Activated CD4-positive, alpha-beta T cell treated with anti-CD3 and anti-CD28 coated beads for 1 hour (primary cell): ENCODE data around the gene SNUPN.

Experiments used
- DNase-seq: peaks from one replicate; pipeline ENCODE4 v3.0.0-alpha.2; 2020

Gene SNUPN

DNA sequence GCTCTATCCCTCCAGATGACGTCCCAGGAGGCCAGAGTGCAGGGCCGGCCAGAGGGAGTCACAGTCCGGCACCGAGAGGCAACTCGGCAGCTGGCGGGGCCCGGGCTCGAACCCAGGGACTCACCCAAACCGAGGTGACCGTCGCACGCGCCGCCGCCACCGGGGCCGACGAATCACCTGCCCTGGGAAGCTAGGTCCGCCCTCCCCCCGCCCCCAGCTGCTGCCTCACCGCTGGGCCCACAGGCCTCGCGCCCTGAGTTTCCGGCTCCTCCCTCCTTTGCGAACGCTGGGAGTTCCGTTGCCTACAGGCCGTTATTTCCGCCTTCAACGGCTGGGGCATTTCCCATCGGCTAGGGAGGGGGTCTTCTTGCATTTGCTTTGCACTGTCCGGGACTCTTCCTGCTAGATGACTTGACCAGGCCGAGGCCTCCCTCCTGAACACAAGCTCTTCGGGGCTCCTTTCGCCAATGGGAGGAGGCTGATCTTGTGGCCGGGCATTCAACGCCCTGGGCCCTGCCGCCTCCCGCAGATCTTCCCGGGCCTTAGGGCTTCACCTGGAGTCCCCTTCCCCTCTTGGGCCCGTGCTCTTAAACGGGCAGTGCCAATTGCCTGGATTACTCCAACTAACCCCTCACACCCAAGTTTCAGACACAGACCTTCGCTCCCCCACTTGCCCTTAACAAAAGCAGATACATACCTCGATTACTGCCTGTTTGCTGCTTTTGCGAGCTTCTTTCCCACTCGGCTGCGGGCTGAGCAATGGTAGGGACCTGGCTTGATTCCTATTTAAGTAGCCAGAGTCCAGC, at the start of gene SNUPN:
SNUPN (minus strand) TSS at position 184 of the 806 bp plus-strand sequence. CDS start 4,674 bp downstream, outside the sequence.
- peak; percentile 87 for DNase-seq

DNA sequence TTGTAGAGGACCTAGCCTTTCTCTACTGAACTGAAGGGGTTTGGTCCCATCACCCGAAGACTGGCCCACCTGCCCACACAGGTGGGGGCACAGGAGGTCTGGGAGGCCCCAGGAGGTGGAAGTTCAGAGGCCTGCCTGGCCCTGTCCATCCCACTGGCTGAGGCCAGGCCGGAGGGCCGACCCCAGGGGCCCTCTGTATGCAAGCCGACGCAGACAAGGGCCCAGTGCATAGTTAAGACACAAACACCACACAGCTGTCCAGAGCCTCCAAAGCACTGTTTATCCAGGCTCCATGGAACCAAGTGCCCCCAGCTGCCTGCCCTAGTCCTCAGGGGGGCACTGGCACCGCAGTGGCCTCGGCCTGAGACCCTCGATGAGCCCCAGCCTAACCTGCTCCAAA, 48.8 kb upstream of the SNUPN start:
- DNase-seq = no peak

DNA sequence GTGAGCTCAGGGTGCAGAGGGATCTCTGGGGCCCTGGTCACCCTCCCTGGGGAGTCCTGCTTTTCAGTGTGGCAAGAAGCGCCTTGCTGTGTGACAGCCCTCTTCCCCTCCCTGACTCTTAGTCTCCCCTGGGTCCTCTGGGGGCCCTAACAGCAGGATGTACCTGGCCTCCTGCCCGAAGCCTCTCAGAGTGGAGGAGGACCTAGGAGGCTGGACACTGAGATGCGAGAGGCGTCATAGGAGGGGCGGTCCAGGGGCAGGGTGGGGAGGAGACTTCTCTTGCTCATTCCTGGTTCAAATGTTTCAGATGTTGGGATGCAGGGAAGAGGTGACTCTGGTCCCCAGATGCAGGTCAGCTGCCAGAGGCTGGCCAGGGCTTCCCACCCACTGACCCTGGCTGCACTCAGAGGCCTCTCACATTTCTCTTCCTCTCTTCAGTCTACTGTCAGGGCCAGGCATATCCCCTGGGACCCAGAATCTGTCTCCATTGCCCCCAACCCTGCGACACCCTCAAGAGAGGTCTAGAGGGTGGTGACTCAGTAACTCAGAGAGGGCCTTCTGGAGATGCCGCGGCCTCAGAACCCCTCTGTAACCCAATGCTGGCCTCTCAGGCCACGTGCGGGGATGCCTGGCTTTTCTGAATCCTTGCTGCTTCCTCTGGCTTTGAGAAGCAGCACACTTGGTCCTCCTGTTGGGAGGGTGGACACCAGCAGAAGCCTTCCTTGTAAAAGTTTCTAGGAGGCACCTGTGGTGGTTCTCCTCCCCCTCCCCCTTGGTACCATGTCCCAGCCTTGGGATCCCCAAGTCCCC, 48.1 kb upstream of the SNUPN start:
- no peak for DNase-seq

DNA sequence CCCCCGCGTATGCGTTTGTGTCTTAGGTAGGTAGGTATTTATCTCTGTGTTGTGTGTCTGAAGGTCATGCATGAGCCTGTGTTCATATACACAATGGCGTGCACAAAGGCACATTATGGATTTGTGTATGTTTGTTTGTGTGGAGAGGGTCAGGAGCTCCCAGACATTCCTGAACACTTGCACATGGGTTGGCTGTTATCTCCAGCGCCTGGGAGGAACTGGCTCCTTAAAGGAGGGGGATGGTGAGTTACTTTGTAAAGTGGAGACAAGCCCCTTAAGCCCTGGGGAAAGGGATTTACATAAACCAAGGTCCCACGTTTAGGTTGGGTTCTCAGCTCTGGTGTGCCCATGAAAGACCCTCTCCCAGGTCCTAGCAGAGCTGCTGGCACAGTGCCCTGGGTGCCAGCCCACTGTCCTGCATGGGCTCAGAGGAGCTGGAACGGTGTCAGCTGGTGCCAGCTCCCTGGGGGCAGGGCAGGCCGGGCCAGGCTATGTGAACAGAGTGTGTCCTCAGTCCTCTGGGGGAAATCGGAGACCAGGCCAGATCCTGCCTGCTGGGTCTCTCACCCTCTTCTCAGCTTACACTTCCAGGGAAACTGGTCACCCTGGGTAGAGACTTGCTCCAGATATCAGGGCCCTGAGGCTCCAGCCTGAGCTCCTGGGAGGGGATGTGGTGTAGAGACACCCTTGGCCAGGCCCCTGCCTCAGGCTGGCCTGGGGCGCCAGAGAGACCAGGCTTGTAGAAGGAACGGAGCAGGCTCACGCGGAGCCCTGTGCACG, 47.3 kb upstream of the SNUPN start:
- no peak for DNase-seq

DNA sequence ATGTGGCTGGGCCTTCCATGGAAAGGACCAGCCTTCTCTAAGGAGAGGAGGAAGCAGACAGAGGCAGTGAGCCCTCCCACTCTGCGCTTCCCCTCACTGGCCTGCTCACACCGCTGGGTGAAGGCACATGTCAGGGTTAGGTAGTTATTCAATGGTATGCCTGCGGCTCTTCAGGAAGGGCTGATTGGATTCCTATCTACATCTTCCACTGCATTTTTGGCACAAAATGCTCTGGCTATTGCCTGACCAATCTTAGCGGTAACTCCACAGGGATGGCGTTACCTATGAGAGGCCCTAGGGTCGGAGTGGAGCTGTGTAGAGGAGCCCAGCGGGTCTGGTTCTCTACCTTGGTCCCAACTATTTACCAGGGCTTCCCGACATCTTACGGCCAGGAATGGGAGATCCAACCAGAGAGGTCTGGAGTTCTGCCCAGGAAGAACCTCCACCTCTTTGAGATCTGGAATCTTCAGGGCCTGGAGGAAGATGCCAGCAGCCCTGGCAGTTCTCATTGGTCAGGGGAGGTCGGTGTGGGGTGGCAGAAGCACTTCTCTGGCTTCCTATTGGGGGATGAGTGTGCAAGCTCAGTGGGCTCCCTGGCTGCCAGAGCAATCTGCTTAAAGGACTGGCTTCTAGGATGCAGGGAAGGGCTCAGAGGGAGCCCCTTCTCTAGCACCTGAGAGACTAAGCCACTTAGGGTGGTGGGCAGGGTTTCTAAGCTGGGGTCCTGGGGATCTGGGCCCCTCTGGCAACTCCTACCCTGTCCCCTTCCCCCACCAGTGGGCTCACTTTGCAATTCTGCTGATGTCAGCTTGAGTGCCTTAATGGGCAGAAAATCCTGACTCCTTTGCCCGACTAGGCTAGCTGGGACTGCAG, 46.4 kb upstream of the SNUPN start:
- no peak for DNase-seq

DNA sequence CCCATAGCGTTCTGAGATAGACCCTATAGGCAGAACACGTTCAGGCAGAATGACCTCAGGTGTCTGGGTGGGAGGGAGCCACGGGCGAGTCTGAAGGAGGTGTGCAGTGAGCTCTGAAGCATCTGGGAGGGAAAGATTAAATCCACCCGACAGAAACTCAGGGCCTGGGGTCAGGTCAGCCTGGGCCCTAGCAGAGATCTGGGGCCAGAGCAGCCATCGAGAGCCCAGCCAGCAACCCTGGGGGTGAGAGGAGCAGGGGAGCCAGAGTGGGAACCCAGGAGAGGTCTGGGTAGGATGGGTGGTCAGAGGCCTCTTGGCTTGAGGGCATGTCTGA, 44.3 kb upstream of the SNUPN start:
- DNase-seq = no peak

DNA sequence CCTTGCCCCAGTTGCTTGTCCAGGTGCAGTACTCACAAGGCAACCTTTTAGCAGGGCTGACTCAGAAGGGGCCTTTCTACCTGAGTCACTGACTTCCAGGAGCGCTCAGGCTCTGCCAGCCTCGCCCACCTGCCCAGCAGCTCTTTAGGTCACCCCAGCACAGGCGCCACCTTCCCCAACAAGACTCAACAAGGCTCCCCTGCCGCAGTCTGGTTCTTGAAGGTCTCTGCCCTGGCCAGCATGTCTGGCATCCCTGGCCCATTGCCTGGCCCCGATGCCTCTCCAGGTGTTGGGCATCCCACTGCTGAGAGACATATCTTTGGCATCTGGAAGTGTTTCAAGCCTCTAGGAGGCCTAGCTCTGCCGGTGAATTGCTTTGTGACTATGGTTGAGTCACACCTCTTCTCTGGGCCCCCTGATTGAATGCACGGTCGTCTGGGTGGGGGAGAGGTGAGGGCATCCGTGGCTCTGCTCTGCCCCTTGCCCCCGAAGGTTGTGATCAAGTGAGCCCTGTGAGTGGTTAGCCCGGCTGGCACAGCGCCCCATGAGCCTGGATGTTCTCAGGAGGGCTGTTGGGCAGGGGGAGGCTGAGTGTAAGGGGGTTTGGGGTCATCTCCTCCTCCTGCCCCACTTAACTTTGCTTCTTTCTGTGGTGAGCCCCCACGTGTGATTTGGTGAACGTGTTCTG, 43.8 kb upstream of the SNUPN start:
- no peak for DNase-seq

DNA sequence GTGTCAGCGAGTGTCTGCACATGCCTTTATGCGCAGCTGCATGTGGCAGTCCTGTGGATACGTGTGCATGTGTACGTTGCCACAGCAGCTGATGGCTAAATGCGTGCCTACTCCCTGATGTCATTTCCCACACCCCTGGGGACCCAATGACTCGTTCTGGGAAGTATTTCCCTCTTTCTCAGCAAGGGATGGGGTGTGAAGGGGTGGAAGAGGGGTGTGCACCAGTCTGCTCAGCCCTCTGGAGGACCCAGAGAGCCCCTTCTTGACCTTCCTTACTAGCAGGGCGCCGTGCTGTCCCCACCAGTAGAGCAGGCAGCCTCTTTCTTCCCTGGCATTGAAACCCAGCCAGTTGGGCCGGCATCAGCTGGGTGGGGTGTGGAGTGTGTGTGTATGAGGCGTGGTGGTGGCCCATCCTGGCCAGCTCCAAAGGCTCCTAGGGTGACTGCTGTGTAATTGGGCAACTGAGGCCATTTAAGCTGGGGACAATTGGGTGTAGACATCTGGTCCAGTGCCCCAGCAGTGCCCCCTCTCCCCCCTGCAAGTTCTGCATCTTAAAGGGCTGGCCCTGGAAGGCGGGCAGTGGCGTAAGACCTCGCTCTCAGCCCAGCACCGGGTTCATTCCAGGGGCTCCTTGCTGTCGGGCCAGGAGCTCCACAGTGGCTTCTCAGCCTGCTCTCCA, 41.4 kb upstream of the SNUPN start:
- DNase-seq = no peak

DNA sequence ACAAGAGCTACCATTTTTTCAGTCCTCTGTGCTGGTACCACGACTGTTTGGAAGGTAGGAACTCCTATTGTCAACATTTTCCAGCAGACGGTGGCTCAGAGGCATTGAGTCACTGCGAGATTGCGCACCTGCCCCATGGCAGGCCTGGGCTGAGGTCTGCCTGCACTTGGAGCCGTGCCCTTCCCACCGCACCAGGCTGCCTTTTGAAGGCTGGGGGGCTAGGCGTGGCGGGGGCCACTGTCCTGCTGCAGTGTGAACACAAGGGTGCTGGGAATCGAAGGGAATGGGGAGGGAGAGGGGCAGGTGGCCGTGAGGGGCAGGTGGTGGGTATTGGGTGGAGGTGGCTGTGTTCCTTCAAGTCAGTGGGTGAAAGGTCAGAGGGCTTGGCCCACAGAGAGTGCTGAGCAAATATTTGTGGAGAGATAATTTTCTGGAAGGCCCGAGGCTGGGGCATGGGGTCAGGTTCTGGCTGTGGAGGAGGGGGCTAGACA, 38.5 kb upstream of the SNUPN start:
- DNase-seq = no peak

DNA sequence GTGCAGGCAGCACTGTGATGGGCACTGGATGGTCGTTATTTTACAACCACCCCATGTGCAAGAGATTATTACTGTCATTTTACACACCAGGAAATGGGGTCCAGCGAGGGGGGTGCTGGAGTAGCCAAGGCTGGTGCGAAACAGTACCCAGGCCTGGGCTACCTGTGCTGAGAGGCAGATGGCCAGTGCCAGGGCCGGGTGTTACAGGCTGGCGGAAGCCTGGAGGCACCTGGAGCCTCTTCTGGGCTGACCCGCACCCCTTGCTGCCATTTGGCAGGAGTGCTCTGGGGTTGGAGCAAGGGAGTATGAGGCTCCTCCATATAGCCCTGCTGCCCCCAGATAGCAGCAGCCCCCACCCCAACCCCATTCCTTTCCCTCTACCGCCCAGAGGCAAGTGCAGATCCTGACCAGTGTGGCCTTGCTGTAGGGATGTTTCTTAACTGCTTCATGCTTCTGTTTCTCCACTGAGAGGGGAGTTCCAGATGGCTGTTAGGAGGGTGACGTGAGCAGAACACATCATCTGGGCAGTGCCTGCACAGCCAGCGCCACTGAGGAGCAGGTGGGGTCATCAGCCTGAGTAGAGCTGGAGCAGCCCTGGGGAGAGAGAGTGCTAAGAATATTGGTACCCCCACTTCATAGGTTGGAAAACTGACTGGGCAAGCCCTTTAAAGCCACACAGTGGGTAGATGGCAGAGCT, 37.4 kb upstream of the SNUPN start:
- no peak for DNase-seq

DNA sequence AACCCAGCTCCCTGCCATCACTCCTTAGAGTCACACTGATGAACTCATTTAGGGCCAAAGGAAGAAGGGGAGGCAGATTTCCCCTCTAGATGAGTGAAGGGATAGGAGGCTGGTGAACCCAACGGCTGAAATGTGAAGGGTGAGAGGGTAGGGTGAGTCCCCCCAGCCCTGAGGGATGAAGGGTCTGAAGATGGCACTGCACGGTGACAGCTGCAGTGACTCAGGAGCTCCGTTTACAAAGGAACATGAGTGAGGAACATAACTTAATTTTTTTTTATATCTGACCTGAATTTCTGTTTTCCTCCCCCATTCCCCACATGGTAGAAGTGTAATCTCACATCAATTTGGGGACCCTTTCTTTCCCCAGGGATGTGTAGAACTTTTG, 36.2 kb upstream of the SNUPN start:
- DNase-seq = no peak

DNA sequence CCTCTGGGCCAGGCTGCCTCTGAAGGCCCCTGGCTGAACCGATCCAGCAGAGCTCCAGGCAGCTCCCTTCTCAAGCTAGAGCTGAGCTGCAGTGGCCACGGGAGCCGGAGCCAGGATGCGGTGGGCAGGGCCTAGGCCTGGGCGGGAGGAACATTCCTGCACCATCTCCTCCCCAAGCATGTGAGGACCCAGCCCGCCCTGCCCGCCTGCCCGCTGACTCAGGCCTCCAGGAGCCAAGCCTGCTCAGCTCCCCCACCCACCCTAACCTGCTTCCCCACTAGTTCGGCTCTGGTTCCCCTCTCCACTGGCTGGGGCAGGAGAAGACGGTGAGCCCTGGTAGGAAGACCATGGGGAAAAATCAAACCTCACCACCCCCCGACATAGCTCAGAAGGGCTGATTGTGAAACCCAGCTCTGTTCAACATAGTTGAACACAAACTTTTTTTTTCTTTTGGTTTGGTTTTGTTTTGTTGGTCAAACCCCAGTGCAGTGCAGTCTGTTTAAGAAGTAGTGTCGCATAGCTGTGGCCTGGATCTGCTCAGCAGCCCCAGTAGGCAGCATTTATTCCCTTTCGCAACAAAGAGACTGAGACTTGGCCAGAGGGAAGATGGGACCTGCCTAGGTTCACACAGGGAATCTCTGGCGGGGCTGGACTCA, 35.7 kb upstream of the SNUPN start:
- no peak for DNase-seq

DNA sequence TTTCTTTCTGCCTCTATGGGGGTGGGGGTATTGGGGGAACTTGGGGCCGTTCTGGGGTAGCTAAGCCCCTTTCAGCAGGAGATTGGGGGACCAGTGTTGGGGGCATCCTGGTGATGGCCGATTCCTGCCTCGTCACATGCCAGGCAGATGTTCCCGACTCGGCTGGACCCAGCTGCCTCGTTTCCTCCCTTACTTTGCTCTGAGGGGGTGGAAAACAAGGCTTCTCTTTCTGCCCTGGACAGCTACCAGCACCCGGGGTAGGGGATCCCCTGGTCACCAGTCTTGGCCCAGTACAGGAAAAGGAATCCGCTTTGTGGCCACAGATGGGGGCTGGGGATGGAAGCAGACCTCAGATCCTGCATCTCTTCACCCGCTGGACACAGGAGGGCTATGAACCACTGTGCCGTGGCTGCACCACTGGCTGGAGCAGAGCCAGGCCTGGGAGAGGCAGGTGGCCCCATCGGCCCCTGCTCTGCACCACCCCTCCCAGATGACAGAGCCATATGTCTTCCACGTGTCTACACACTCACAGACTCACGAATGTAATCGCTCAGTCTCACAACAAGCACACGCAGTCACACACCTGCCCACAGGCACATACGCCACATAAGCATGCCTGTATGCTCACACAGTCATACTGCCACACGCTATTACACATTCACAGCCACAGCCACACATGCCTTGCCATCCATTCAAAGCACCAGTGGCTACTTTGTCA, 34.6 kb upstream of the SNUPN start:
- DNase-seq = no peak

DNA sequence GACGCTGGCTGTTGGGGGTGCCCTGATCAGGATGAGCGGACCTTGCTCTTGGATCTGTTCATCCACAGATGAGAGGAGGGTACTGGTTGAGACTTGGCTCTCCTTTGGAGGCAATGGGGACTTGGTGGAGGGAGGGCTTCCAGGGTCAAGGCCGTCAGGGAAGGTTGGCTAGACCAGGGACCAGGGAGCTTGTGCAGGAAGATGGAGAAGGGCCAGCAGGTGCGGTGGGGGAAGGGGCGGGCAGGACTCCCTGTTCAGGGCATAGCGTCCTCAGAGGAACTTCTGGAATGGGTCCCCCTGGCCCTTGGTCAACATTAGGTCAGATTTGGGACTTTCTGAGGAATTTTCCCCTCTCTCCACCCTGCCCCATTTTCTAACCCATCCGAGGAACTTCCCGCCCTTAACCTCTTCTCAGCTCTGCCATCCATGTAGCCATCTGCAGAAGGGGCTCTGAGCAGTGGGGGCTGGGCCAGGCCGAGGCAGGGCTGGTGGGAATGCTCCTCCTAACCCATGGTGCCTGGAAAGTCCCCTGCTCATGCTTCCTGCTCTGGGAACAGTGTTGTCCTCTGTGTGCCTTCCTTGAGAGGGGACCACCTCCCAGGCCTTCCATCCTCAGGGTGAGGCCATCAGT, 33.7 kb upstream of the SNUPN start:
- no peak for DNase-seq

DNA sequence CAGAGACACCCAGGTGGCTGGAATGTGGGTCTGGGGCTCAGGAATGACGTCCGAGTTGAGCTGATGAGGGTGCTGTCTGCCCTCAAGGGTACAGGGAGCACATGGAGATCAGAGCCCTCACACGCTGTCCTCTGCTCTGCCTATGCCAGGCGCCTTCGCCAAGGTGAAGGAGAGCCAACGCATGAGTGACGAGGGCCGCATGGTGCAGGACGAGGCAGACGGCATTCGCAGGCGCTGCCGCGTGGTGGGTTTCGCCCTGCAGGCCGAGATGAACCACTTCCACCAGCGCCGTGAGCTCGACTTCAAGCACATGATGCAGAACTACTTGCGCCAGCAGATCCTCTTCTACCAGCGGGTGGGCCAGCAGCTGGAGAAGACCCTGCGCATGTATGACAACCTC, 31.3 kb upstream of the SNUPN start:
- no peak for DNase-seq

DNA sequence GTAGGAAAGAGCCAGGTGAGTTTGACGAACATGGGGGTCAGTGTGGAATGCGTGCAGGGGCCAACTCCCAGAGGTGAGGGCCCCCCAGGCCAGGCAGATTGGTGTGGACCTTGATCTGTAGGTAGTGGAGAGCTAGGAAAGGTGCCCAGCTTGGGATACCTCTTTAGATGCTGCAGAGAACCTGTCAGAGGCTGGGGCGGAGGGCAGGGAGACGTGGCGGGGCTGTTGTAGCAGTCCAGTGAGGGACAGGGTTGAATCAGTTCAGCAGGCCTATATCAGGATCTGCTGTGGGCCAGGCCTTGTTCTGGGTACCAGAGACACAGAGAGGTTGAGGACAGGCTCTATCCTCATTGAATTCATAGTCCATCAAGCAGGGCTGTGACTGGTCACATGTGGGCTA, 30.8 kb upstream of the SNUPN start:
- DNase-seq = no peak

DNA sequence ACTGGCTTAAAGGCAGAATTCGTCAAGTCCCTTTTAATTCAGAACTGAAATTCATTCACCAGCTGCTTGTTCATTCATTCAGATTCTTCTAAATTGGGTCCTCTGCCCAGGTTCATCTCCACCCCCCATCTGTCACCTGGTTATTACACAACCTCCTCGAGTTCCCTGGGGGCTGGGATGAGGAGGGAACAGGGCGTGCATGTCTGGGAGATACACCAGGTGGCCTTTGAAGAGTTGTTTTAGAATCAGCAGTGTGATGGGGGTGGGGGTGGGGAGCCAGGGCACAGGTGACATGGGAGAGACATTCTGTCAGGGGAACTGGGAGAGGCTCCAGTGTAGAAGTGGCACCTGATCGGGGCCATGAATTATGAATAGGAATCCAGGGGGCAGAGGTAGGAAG, 30.4 kb upstream of the SNUPN start:
- no peak for DNase-seq

DNA sequence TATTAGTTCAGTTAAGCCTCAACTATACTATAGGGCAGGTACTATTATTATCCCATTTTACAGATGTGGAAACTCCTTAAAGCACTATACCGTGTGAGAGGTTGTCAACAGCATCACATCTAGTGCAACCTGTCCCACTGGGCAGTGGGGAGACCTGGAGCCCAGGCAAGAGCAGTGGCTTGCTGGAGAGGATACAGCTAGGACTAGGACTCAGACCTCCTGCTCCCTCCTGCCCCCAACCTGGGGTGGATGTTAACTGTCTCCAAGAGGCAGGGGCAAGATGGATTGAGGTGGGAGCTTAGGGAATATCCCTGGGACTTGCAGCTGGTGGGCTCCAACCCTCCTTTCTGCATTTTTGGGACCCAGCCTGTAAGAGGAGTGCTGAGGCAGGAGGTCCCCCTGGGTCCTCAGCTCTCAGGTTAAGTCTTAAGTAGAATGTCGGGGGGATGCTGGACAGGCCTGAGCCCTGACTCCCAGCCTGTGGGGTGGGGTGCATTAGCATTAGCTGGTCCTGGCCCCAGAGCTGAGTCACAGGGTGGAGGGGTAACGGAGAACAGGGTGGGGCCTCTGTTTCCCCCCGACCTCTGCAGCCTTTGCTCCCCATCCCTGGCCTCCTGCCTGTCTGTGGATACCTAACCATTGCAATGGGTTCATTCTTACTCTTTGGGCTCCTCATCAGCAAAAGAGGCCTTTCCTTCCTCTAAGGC, 28.8 kb upstream of the SNUPN start:
- DNase-seq = no peak
